ENCODE results near the gene VDAC2.
A peak's percentile ranks its signal among the peaks of the same experiment; 100 is the strongest.

VDAC2 gene

DNA sequence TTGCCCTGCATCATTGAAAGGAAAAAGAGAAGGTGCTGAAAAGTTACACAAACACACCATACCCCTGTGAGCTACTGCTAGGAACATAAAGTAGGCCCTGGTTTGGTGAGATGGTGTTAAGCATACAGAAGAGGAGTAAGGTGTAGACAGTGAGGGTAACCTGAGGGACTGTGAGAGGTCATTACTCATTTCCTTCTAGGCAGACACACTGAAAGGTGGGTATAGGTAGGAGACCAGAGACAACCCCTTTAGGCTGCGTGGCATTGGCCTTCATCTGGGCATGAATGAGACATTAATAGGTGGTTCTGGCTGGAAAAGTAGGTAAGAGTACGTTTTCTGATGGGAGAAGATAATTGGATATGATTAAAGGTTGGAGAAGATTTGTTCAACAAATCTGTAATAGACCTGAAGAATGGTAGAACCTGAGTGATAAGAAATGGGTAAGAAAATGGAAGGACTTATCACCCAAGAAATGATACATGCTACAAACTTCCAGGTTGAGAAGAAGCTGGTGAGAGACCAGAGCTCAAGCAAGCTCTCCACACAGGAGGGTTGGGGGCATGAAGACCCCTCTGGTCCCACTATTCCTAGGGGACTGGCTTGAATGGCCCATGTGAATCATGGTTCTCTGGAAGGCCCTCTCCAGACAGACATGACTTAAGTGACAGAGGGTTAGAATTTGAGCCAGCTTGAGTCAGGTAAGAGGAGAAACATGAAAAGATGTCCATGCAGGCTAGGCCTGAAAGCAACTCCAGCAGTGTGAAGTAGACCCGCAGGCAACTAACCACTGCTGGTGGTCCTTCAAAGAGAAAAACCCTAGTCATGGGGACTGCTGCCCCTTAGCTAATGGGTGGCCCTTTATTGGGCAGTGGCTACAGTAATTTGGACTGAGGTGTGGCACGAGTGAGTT, 21.3 kb downstream of the VDAC2 start:
- DNase-seq (ENCODE audit: low spot score), result no peak

DNA sequence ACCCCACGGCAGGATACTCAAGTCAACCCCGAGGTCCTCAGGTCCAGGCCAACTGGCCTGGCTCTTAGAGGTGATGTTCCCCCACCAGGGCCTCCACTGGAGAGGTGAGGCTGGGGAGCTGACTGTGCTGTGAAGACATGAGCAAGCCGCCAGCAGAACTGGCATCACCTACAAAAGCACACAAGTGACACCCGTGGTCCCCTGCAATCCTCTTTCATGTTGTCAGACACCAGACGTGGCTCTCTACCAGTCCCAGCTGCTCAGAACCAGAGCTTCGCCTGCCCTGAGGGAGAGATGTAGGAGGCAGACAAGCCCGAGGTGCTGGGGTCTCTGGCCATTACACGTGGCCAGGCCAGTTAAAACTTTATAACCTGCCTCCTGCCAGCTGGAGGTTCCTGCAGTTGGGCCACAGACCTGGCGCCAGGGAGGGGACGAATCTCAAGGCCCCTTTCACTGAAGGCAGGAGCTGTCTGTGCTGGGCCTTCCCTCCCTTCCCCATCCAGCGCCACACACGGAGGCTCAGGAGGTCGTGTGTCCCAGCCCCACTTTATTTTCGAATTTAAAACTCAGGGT, 22.9 kb downstream of the VDAC2 start:
- DNase-seq (ENCODE audit: low spot score), result no peak

- DNase-seq (ENCODE audit: low spot score), result peak; percentile 98
Observed at GRCh38 chr10:75234017-75234682, 23.6 kb downstream of the VDAC2 start.

- DNase-seq (ENCODE audit: low spot score), result no peak
Observed at GRCh38 chr10:75234683-75235374, 24.2 kb downstream of the VDAC2 start.

DNA sequence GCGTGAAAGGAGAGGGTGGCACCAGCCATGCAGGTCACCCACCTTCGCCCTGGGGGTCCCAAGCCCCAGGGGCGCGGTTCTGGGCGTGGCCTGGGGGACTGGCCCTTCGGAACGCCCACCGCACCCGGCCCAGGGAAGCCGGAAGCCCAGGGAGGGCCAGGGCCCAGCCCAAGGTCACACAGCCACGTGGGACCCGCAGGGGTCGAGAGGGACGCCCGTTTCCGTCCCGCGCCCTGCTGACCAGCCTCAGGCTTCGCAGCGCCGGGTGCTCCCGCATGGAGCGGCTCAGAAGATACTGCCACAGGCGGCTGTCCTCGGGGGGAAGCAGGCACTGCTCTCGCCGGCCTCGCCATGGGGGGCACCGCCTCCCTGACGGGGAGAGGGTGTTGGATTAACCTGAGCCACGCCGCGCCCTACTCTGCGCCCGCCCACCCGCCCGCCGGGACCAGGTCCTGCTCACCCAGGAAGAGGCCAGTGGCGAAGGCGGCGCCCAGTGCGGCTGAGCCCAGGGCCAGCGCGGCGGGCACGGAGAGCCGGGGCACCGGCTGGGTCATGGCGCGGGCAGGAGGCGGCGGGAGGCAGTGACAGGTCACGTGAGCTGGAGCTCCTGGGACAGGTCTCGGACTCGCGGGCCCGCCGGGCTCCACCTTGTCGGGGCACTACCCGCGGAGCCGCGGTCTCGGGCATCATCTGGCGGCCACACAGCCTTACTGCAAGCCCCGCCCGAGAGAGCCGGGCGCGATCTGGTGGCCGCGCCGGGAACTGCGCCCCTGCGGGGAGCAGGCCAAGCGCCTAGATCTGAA, 25.0 kb downstream of the VDAC2 start, which contains the start of gene COMTD1:
TSS of gene COMTD1 (minus strand) at position 583 of the 803 bp plus-strand sequence. CDS start at position 554, 29 bp downstream.
- DNase-seq (ENCODE audit: low spot score), result peak; percentile 94

DNA sequence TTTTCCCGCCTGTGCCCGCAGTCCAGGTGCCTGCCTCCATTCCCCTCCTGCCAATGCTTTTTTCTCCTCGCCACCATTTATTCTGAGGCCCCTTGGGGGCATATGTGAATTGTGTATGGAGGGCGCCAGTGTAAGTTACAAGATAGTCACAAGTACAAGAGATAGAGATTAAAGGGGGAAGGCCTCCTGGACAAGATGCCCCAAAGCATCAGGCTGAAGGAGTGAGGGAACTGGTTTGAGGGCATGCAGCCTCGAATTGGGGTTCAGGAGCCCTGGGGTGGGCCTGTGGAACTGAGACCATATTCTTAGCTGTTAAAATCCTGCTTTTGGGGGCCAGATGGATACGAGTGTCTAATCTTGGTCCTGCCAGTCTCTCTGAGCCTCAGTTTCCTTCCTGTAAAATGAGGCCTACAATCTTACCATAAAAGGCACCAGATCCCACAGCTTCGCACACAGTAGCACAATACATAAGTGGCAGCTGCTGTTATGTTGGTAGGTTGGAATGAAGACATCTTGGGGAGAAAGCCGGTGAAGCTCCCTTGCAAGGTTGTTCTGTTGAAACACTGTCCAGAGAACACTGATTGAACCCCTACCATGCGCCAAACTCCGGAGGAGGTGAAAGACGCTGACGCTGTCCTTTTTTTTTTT, 25.7 kb downstream of the VDAC2 start:
- no peak for DNase-seq (ENCODE audit: low spot score)

GRCh38 chr10:75238182-75239095, 27.8 kb downstream of the VDAC2 start:
- no peak for DNase-seq (ENCODE audit: low spot score)

GRCh38 chr10:75239096-75239790, 28.6 kb downstream of the VDAC2 start:
- no peak for DNase-seq (ENCODE audit: low spot score)

DNA sequence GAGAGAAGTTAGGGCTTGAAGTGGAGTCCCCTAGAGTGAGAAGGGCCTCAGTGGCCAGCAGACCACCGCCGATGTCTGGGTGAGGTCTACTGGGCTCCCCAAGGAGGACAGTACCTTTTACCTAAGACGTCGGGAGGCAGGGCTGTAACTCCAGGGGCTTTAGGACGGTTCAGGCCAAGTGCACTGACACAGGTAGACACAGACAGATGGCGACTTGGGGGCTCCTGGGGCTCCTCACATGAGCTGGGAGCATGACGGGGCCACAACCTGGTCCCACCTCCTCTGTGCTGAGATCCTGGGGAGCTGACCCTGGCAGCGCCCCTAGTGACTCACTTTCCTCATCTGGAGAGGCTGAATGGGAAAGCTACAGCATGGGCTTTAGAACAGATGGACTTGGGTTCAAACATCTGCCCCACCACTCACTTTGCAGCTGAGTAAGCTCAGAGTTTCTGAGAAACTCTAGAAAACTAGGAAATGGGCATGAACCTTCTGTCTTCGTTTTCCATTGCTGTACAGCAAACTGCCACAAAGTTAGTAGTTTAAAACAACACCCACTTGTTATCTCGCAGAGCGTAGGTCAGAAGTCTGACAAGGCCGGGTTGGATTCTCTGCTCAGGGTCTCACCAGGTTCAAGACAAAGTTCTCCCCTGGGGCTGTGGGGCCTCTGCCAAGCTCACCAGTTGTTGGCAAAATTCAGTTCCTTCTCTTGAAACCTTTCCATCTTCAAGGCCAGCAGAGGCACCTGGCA, 29.9 kb downstream of the VDAC2 start:
- DNase-seq (ENCODE audit: low spot score), result no peak

DNA sequence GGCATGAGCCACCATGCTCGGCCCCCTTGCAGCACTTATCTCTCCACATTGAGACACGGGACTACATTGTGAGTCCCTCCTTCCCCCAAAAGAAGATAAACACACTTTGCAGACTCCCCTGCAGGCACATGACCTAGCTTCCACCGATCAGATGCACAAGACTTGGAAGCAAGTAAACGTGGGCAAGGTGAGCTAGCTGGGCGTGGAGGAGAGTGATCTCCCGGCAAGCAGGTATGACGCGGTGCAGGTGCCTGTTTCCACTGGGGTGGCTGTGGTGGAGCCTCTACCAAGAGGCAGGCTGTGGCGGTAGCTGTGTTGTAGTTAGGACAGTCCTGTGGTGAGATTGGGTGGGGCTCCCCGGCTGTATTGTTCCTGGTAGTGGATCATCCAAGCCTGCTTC, 32.8 kb downstream of the VDAC2 start:
- DNase-seq (ENCODE audit: low spot score), result no peak

DNA sequence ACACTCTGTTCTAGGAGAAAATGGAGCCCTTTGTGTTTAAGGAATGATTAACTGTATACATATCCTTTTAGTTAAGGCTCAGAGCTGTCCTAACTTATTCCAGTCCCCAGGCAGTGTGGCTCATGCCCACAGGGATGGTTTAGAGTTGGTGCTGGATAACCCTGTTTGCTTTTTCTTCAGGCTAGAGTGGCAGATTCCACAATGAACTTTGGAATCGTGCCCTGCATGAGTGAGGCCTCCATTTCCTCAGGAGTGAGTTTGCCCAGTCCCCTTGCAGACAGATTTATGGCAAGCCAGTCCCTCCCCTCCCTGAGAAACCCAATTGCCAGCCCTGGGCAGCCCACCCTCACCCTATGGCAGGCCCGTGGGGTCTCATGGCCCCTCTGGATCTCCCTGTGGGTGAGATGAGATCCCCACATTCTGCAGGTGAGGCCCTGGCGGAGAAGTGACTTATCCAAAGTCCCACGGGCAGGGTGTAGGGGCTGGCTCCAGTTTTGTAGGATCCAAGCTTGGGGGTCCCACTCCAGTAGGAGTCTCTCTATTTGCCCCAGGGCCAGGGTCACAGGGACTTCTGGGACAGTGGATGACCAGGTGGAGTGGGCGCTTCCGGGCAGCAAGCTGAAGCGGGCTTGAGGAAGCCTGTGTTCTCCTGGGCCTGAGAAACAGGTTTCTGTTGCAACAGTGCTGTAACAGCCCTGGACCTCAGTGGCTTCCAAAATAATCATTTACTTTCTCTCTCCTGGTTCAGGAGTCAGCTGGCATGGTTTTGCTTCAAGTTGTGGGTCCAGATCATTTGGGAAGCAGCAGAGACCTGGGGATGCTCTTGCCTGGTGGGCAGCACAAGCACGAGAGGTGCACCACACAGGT, 34.1 kb downstream of the VDAC2 start:
- DNase-seq (ENCODE audit: low spot score), result no peak

- no peak for DNase-seq (ENCODE audit: low spot score)
Observed at GRCh38 chr10:75245354-75246250, 35.0 kb downstream of the VDAC2 start.

GRCh38 chr10:75246506-75246905, 35.9 kb downstream of the VDAC2 start:
- DNase-seq (ENCODE audit: low spot score), result no peak

- no peak for DNase-seq (ENCODE audit: low spot score)
Observed at GRCh38 chr10:75247797-75248196, 37.2 kb downstream of the VDAC2 start.

DNA sequence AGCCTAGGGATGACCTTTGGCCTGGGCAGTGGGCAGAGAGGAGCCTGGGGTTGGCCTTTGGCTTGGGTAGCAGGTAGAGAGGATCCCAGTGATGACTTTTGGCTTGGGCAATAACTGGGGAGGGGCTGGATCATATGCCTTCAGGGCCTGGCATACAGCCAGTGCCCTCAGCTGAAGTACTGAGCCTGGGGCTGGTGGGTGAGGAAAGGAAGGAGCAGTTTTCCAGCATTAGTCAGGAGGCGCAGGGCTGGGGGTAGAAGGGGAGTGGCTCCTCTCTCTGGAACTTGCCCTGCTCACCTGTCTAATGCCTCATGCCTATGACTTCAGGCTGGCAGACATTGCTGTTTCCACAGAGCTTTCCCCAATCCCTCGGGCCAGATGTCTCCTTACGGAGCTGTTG, 40.3 kb downstream of the VDAC2 start:
- no peak for DNase-seq (ENCODE audit: low spot score)

Measured in CD4-positive, alpha-beta T cell treated with Interleukin-2 at 100 ng/mL for 4 hours (primary cell).